ENCODE results near the gene VPS41.

The VPS41 gene

GRCh38 chr7:38798552-38799267, 110.3 kb downstream of the VPS41 start:
- DNase-seq: no peak

- peak; percentile 67 for DNase-seq
Measured at GRCh38 chr7:38796626-38797501, 112.1 kb downstream of the VPS41 start.

GRCh38 chr7:38795593-38795992, 113.4 kb downstream of the VPS41 start:
- DNase-seq: no peak

GRCh38 chr7:38781991-38782390, 127.0 kb downstream of the VPS41 start:
- peak; percentile 45 for DNase-seq

- no peak for DNase-seq
Measured at GRCh38 chr7:38777609-38778008, 131.4 kb downstream of the VPS41 start.

GRCh38 chr7:38775506-38776175, 133.3 kb downstream of the VPS41 start:
- peak; percentile 75 for DNase-seq

GRCh38 chr7:38773430-38773829, 135.6 kb downstream of the VPS41 start:
- no peak for DNase-seq

GRCh38 chr7:38760226-38760625, 148.8 kb downstream of the VPS41 start:
- no peak for DNase-seq

- no peak for DNase-seq
Measured at GRCh38 chr7:38759028-38759427, 150.0 kb downstream of the VPS41 start.

- DNase-seq: no peak
Measured at GRCh38 chr7:38757931-38758330, 151.1 kb downstream of the VPS41 start.

- no peak for DNase-seq
Measured at GRCh38 chr7:38756521-38756920, 152.5 kb downstream of the VPS41 start.

- DNase-seq: no peak
Measured at GRCh38 chr7:38753347-38753746, 155.6 kb downstream of the VPS41 start.

- no peak for DNase-seq
Measured at GRCh38 chr7:38751416-38751815, 157.6 kb downstream of the VPS41 start.

- peak; percentile 31 for DNase-seq
Measured at GRCh38 chr7:38748056-38748610, 160.9 kb downstream of the VPS41 start.

GRCh38 chr7:38746438-38746837, 162.6 kb downstream of the VPS41 start:
- DNase-seq: peak; percentile 39

- DNase-seq: no peak
Measured at GRCh38 chr7:38744746-38745145, 164.2 kb downstream of the VPS41 start.

- DNase-seq: no peak
Measured at GRCh38 chr7:38743899-38744298, 165.1 kb downstream of the VPS41 start.

- no peak for DNase-seq
Measured at GRCh38 chr7:38740041-38740440, 168.9 kb downstream of the VPS41 start.

- peak; percentile 20 for DNase-seq
Measured at GRCh38 chr7:38736138-38736537, 172.9 kb downstream of the VPS41 start.

- DNase-seq: no peak
Measured at GRCh38 chr7:38731215-38731614, 177.8 kb downstream of the VPS41 start.

GRCh38 chr7:38728145-38728544, 180.8 kb downstream of the VPS41 start:
- no peak for DNase-seq

- no peak for DNase-seq
Measured at GRCh38 chr7:38727184-38727940, 181.6 kb downstream of the VPS41 start.

GRCh38 chr7:38723327-38723726, 185.7 kb downstream of the VPS41 start:
- DNase-seq: no peak
